ENCODE data around the gene LRP1.
A peak's percentile ranks its signal among the peaks of the same experiment; 100 is the strongest.

Gene LRP1

DNA sequence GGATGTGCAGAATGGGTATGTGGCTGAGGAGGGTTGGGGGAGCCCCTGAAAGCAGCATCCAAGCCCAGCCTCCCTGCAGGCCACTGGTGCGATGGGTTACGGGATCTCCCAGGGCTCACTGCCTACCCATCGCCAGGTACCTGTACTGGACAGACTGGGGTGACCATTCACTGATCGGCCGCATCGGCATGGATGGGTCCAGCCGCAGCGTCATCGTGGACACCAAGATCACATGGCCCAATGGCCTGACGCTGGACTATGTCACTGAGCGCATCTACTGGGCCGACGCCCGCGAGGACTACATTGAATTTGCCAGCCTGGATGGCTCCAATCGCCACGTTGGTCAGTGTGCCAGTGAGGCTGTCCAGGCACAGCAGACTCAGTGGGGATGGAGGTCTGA, 70.0 kb downstream of the LRP1 start:
- DNase-seq = no peak

DNA sequence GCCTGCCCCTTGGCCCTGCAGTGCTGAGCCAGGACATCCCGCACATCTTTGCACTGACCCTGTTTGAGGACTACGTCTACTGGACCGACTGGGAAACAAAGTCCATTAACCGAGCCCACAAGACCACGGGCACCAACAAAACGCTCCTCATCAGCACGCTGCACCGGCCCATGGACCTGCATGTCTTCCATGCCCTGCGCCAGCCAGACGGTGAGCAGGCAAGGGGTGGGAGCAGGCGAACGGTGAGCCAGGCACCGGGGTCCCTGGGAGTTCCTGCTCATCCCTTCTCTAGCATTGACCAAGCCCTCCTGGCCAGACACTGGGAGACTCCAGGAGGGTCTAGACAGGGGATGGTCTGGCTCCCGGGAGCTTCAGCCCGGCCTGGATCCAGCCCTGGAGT, 70.9 kb downstream of the LRP1 start:
- no peak for DNase-seq

DNA sequence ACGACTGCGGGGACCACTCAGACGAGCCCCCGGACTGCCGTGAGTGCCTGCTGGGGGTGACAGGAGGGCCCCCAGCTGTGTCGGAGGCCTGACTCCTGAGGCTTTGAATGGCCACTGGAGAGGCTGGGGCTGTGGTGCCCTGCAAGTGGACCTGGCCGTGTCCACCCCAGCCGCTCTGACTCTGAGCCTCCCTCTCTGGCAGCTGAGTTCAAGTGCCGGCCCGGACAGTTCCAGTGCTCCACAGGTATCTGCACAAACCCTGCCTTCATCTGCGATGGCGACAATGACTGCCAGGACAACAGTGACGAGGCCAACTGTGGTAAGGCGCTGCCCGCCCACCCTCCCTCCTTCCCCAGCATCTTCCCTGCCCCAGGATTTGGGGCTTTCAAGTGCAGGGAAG, 72.2 kb downstream of the LRP1 start:
- DNase-seq = no peak

DNA sequence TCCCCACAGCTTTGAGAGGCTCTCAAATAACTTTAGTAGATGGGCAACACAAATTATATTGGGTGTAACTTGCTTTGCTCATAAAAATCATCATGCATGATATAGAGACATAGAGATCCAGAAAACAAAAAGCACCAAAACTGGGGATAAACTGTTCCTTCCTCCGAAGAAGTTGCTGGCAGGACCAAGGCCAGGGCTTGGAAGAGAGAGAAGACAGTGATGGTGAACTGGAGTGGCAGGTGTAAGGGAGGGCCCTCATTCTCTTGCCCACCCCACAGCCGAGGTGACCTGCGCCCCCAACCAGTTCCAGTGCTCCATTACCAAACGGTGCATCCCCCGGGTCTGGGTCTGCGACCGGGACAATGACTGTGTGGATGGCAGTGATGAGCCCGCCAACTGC, 72.9 kb downstream of the LRP1 start:
- no peak for DNase-seq

DNA sequence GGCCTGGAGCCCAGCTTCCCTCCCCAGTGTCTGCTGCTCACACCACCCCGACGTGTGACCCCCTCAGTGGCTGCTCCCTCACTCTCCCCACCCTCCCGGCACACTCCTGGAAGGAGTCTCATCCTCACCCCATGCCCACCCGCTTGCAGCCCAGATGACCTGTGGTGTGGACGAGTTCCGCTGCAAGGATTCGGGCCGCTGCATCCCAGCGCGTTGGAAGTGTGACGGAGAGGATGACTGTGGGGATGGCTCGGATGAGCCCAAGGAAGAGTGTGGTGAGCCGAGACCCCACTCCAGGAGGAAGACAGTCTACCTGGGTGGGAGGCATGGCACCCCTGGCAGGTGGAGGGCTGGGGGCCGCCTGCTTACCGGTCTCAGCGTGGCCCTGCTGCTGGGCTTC, 73.3 kb downstream of the LRP1 start:
- DNase-seq = no peak

DNA sequence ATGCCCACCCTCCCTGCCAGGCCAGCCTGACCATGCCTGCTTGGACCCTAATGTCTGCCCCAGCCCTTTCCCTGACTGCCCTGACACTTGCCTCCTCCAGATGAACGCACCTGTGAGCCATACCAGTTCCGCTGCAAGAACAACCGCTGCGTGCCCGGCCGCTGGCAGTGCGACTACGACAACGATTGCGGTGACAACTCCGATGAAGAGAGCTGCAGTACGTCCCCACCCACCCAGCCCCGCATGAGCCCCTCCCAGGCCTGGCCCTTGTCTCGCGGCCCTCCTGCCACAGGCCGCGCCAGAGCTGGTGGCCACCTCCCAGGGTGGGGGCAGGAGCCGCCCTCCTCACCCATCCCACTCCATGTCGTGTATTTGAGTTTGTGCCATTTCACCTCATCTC, 74.0 kb downstream of the LRP1 start:
- DNase-seq = no peak

DNA sequence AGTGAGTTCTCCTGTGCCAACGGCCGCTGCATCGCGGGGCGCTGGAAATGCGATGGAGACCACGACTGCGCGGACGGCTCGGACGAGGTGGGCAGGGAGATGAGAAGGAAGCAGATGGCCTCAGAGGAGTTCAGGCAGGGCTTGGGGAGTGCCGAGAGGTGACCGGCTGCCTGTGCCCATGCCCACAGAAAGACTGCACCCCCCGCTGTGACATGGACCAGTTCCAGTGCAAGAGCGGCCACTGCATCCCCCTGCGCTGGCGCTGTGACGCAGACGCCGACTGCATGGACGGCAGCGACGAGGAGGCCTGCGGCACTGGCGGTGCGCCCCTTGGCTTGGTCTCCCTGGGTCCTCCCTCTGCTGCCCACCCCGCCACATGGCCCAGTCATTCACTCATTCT, 74.9 kb downstream of the LRP1 start:
- DNase-seq = no peak

DNA sequence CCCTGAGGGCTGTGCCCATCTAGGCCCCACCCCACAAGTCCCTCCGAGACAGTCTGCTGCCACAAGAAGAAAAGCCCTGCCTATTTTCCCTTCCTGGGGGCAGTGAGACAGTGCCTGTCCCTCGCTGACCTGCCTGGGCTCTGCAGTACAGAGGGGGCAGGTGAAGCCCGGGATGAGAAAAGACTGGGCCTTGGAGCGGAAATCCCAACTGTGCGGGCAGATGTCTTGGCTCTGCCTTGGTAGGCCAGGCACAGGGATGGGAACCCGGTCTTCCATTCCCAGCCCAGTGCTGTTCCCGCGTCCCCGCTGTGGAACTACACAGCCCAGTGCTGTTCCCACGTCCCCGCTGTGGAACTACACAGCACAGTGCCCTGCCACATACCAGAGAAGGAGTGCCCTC, 75.5 kb downstream of the LRP1 start:
- DNase-seq = no peak

DNA sequence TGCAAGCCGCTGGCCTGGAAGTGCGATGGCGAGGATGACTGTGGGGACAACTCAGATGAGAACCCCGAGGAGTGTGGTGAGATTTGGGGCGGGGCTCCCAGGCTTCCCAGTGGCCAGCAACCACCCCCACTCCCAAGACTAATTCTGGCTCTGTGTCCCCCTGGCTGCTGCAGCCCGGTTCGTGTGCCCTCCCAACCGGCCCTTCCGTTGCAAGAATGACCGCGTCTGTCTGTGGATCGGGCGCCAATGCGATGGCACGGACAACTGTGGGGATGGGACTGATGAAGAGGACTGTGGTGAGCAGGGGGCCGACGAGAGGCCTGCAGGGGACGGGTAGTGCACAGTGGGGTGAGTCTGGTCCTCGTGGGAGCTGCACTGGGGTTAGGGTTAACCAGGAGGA, 76.2 kb downstream of the LRP1 start:
- DNase-seq = no peak

DNA sequence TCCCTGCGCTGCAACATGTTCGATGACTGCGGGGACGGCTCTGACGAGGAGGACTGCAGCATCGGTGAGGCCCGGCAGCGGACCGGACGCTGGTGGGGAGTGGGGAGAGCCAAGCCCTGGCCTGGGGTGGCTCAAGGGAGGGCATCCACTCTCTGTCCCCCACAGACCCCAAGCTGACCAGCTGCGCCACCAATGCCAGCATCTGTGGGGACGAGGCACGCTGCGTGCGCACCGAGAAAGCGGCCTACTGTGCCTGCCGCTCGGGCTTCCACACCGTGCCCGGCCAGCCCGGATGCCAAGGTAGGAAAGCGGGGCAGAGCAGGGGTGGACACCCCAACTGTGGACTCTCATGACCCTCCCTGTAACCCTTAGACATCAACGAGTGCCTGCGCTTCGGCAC, 76.9 kb downstream of the LRP1 start:
- DNase-seq = no peak

DNA sequence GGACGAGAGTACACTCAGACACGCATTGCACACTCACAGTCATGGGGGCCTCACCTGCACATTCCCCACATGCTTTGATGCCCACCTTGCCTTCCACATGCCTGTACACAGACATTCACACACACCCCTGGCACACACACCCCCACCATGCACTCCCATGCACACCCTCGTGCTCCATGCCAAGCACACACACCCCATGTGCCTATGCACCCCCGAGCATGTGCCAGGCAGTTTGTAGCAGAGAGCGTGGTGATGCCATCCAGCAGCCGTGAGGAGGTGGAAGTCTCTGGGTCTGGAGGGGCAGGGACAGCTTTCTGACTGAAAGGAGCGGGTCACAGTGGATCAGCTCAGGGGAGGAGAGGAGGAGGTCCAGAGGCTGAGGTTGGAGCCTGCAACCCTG, 77.6 kb downstream of the LRP1 start:
- no peak for DNase-seq

DNA sequence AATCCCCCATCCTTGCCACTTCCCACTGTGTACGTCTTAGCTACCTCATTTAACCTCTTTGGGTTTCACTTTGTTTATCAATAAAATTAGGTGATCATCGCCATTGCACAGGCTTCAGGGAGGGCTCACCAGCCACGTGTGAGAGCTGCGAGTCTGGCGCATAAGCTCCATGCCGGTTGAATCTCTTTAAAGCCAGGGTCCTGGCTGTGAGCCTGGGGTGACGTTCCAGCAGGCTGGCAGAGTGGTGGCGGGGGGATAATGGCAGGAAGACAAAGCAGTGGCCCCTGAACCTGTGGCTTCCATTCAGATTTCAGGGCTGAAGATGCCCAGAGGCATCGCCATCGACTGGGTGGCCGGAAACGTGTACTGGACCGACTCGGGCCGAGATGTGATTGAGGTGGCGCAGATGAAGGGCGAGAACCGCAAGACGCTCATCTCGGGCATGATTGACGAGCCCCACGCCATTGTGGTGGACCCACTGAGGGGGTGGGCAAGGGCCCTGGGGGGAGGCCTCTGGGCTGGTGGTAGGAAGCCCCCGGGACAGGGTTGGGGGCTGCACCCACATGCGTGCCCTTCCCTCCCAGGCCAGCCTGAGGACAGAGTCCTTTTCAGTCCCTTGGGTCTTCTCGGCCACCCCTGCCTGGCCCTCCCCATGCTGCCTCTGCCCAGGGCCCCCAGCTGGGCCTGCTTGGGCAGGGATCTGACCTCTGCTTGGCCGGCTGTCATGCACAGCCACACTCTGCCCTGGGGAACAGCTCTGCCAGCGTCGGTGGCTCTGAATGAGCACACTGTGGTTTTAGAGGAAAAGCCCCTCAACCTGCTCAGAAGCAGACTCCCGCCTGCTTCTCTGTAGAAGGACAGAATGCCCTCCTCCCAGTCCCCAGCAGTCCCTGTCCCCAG, 79.7 kb downstream of the LRP1 start:
- DNase-seq = no peak

DNA sequence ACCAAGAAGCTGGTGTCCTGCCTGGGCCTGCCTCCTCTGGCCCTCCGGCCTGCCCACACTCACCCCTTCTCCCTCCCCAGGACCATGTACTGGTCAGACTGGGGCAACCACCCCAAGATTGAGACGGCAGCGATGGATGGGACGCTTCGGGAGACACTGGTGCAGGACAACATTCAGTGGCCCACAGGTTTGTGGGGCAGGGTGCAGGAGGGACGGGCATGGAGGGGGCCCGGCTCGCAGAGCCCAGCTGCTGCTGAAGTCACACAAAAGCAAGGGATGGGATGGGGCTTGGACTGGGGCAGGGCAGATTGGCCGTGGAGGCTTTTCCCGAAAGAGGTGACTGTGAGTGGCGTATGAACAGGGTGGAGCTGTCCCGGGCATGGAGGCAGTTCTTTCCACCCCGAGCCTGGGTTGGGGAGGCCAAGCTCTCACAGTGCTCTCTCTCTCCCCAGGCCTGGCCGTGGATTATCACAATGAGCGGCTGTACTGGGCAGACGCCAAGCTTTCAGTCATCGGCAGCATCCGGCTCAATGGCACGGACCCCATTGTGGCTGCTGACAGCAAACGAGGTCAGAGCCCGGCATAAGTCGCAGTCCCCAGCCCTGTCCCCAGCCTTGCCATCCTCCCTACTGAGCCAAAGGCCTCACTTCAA, 80.5 kb downstream of the LRP1 start:
- no peak for DNase-seq

DNA sequence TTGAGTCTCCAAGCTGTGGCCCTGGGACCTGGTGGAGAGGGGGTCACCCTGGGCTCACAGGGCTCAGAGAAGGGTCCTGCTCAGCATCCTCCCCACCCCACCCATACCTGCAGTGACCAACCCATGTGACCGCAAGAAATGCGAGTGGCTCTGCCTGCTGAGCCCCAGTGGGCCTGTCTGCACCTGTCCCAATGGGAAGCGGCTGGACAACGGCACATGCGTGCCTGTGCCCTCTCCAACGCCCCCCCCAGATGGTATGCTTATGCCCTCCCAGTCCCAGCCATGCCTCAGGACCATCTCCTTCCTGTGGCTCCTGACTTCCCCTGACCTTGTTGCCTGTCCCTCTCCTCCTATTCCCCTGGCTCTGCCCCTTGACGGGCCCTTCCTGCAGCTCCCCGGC, 81.6 kb downstream of the LRP1 start:
- no peak for DNase-seq

DNA sequence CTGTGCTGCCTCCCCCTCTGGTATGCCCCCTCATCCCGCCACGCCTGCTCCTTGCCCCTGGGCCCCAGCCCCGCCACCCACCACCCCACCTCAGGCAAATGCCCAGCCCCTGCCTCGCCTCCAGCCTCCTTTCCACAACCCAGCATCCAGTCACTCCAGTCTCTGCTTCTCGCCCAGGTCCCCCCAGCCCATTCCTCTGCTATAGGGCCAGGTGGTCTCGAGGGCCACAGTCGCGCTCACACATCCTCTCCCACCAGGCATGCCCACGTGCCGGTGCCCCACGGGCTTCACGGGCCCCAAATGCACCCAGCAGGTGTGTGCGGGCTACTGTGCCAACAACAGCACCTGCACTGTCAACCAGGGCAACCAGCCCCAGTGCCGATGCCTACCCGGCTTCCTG, 82.2 kb downstream of the LRP1 start:
- DNase-seq = no peak

DNA sequence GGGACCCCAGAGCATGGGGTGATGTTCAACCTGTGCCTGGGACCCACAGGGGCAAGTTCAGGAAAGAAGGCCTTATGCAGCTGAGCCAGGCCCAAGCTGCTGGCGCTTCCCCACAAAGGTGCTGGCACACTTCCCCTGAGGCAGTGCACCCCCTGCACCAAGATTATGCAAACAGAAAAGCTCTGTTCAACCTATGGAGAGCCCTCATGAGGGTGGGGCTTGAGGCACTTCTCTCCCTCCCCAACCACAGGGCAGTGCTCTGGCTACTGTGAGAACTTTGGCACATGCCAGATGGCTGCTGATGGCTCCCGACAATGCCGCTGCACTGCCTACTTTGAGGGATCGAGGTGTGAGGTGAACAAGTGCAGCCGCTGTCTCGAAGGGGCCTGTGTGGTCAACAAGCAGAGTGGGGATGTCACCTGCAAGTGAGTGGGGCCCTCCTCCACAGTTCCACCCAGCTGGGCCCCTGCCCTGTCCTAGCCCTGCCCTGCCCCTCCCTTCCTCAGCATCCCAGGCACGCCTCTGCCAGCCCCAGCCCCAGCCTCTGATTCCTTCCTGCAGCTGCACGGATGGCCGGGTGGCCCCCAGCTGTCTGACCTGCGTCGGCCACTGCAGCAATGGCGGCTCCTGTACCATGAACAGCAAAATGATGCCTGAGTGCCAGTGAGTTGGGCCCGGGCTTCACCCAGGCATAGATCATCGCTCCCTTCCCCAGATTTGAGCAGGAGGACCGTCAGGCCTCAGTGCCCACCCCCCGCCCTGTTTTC, 82.8 kb downstream of the LRP1 start:
- no peak for DNase-seq

DNA sequence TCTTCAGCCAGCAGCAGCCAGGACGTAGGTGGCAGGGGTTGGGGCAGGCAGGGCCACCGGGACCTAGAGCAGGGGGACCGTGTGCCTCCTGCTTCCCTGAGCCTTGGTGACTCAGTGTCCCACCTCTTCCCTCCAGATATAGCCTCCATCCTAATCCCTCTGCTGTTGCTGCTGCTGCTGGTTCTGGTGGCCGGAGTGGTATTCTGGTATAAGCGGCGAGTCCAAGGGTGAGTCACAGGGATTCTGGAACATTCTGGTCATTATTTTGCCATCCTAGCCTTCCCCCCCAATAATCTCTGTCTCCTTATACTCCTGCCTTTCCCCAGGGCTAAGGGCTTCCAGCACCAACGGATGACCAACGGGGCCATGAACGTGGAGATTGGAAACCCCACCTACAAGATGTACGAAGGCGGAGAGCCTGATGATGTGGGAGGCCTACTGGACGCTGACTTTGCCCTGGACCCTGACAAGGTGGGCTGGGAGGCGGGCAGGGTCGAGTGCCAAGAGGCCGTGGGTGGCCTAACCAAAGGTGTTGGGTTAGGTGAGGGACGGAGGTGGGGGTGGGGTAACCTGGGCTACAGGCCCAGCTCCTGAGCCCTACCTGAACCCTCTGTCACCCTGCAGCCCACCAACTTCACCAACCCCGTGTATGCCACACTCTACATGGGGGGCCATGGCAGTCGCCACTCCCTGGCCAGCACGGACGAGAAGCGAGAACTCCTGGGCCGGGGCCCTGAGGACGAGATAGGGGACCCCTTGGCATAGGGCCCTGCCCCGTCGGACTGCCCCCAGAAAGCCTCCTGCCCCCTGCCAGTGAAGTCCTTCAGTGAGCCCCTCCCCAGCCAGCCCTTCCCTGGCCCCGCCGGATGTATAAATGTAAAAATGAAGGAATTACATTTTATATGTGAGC, 83.8 kb downstream of the LRP1 start:
- DNase-seq = no peak

DNA sequence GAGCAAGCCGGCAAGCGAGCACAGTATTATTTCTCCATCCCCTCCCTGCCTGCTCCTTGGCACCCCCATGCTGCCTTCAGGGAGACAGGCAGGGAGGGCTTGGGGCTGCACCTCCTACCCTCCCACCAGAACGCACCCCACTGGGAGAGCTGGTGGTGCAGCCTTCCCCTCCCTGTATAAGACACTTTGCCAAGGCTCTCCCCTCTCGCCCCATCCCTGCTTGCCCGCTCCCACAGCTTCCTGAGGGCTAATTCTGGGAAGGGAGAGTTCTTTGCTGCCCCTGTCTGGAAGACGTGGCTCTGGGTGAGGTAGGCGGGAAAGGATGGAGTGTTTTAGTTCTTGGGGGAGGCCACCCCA, 84.4 kb downstream of the LRP1 start:
- no peak for DNase-seq

DNA sequence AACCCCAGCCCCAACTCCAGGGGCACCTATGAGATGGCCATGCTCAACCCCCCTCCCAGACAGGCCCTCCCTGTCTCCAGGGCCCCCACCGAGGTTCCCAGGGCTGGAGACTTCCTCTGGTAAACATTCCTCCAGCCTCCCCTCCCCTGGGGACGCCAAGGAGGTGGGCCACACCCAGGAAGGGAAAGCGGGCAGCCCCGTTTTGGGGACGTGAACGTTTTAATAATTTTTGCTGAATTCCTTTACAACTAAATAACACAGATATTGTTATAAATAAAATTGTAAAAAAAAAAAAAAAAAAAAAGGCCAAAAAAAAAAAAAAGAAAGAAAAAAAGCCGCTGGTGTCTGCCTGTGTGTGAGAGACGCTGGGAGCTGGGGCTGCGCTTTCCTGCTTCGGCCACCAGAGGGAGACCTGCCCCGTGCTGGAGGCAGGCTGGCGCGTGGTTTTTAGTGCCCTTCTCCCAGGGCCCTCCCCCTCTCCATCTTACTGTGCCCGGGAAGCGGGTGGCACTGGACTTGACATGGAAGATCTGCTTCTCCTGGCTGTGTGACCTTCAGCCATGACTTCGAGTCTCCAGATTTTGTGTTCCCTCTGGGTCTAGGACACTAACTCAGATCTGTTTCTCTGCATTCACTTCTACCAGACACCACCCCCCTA, 84.9 kb downstream of the LRP1 start:
- DNase-seq = peak; percentile 31

DNA sequence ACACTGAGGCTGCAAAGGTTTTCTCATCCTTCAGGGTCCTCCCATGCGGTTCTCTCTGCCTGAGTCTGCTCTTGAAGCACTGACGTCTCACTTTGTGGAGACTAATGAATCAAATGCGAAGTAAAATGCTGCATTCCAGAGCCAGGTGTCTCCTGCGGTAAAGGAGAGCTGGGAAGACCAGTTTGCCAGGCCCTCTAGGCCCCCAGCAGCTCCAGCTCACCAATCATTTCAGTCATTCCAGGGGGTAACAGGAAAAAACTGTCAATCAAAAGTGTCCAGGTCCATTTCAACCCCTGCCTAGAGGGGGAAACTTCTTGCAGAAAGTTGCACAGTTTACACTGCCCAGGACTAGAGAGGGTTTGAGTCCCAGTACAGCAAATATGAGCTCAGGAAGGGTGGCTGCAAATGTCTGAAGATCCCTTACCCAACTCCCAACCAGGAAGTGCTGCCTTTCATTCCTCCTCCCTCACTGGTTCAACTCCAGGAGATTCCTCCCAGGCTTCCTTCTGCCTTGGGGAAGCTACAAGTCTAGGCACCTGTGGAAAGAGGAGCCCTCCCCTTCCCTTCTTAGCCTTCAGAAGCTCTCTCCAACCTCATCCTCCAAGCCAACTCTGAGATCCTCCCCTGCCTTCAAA, 85.6 kb downstream of the LRP1 start:
- no peak for DNase-seq

DNA sequence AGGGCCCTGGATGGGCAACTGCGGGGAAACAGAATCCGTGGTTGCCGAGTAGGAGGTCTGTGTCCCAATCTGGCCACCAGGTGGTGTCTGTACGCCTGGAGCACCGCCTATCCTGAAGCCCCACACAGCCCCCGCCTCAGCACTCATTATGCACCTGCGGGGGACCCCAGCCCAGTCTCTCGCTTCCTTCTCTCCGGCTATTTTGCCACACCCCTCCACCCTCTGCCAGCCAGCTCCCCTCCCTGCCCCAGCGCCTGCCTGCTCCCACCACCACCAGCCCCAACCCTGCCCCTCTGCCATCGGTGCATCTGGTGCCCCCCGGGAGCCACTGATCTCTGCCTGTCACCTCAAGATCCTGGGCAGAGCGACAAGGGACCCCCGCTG, 86.1 kb downstream of the LRP1 start:
- peak; percentile 24 for DNase-seq

DNA sequence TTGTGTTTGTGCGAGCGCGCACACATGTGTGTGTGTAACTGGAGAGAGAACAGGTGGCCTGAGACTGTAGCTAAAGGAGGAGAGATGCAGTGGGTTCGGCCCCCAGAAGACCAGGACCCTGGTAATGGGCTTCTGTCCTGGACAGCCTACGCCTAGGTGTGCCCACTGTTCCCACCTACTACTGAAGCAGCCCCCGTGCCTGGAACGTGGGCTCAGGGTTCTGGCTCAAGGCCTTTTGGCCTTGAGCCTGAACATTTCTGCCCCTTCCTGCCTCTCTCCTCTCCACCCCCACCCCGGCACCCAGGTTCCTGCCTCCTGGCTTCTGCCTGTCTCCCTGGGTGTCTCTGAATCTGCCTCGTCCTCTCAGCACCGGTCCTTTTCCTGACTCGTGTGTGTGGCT, 86.8 kb downstream of the LRP1 start:
- no peak for DNase-seq

All from NCI-H1436 treated with DMSO at 0.1 percent for 48 hours (cell line).